ENCODE results near the gene TMEM17. TPM values are rescaled to one million over a fixed set of nuclear protein-coding genes. Genes with fewer than 3 reads are reported as not detected.

TMEM17 gene
- total RNA-seq, 1 donor from 2014 or later: 4.2 TPM

GRCh38 chr2:62482558-62483352 is 23.2 kb downstream of the TMEM17 start:
- Mint-ChIP-seq H3K4me3 (no peak overlapping the region), H3K36me3 (no peaks in the 10 kb centered on the region), H3K9me3 (no peaks in the 10 kb centered on the region), H3K27me3 (peaks cover 3% of the 10 kb centered on the region), H3K27ac (no peak overlapping the region), H3K4me1 (ENCODE audit: unreplicated experiment) (peaks cover 13% of the 10 kb centered on the region)
- TF ChIP-seq CTCF (conservative IDR thresholded peaks at IDR 0.05): no peak
- no peak for DNase-seq (ENCODE audit: extremely low spot score, unreplicated experiment)

- Mint-ChIP-seq H3K4me1 (ENCODE audit: unreplicated experiment) (peaks cover 23% of the 10 kb centered on the region), H3K9me3 (no peaks in the 10 kb centered on the region), H3K36me3 (no peaks in the 10 kb centered on the region), H3K4me3 (no peak overlapping the region), H3K27me3 (peaks cover 3% of the 10 kb centered on the region), H3K27ac (no peak overlapping the region)
- no peak for DNase-seq (ENCODE audit: extremely low spot score, unreplicated experiment)
- no peak for TF ChIP-seq CTCF (conservative IDR thresholded peaks at IDR 0.05)
These were observed 26.1 kb downstream of the TMEM17 start for GRCh38 chr2:62479917-62480316.

- Mint-ChIP-seq H3K9me3 (no peaks in the 10 kb centered on the region), H3K27me3 (peaks cover 3% of the 10 kb centered on the region), H3K4me3 (no peak overlapping the region), H3K27ac (peak overlapping the region; percentile 67), H3K36me3 (no peaks in the 10 kb centered on the region), H3K4me1 (ENCODE audit: unreplicated experiment) (peaks cover 31% of the 10 kb centered on the region)
- no peak for DNase-seq (ENCODE audit: extremely low spot score, unreplicated experiment)
- TF ChIP-seq CTCF (conservative IDR thresholded peaks at IDR 0.05): no peak
These were observed 27.9 kb downstream of the TMEM17 start for GRCh38 chr2:62478093-62478580.

- no peaks in the 10 kb centered on the region for H3K36me3 Mint-ChIP-seq
- no peak for DNase-seq (ENCODE audit: extremely low spot score, unreplicated experiment)
- H3K27ac Mint-ChIP-seq: peak overlapping the region; percentile 67
- no peak for TF ChIP-seq CTCF (conservative IDR thresholded peaks at IDR 0.05)
- peaks cover 31% of the 10 kb centered on the region for H3K4me1 Mint-ChIP-seq (ENCODE audit: unreplicated experiment)
- no peak overlapping the region for H3K4me3 Mint-ChIP-seq
- H3K27me3 Mint-ChIP-seq: peaks cover 3% of the 10 kb centered on the region
- H3K9me3 Mint-ChIP-seq: no peaks in the 10 kb centered on the region
These were observed 28.4 kb downstream of the TMEM17 start for GRCh38 chr2:62477573-62477972.

- TF ChIP-seq CTCF (conservative IDR thresholded peaks at IDR 0.05): no peak
- no peak for DNase-seq (ENCODE audit: extremely low spot score, unreplicated experiment)
- H3K4me1 Mint-ChIP-seq (ENCODE audit: unreplicated experiment): peaks cover 31% of the 10 kb centered on the region
- H3K4me3 Mint-ChIP-seq: peak overlapping the region; percentile 4
- H3K36me3 Mint-ChIP-seq: no peaks in the 10 kb centered on the region
- H3K27me3 Mint-ChIP-seq: peaks cover 3% of the 10 kb centered on the region
- H3K9me3 Mint-ChIP-seq: no peaks in the 10 kb centered on the region
- peak overlapping the region; percentile 48 for H3K27ac Mint-ChIP-seq
These were observed 30.6 kb downstream of the TMEM17 start for GRCh38 chr2:62475172-62476011.

Measured in type B pancreatic cell (in vitro differentiated cells).